ENCODE data around the gene PCBP3.

PCBP3 gene

DNA sequence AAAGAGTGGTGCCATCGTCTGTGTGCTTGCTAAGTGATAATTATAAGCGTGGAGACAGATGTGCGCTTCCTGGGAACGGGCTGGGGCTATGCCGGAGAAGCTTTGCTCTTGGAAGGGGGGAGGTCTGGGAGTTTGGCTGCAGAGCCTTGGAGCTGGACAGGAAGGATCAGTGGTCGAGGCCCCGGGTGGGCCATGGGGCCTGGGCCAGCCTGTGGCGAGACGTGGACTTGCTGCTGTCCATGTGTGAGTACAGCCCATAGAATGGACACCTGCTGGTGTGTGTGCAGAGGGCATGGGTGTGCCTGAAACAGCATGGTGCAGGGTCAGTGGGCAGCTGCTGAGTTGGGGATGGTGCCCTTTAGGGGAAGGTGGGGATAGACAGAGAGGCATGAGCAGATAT, 121.3 kb downstream of the PCBP3 start:
- DNase-seq: no peak

DNA sequence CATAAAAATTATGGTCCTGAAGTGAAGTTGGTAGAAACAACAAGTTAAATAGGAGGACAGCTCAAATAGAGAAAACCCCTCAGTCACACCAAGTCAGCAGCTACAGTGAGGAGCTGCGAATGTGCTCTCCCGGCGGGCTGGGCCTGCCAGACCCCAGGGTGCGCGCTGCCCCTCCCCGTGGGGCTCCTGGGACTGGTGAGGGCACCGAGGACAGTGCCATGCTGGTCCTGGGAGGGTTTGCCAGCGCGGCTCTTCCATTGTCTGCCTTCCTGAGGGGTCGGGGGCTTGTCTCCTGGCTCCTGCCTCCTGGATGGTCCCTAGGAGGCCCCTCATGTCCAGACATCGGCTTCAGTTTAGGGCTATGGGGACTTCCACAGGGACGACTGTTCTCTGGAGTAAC, 121.8 kb downstream of the PCBP3 start:
- DNase-seq: no peak

DNA sequence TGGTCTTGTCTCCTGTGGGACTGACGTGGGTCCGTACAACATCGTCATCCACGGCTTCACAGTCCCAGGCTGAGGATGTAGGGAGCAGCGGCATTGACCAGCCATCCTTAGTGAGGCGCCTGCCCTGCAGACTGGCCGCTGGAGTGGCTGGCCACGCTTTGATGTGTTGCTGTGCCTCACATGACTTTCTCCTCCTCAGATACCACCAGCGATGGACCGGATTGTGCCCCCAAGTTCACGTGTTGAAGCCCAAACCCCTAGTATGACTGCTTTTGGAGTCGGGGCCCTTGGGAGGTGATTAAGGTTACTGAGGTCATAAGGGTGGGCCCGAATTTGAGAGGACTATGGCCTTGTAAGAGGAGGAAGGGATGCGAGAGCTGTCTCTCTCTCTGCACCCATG, 122.5 kb downstream of the PCBP3 start:
- DNase-seq: no peak

DNA sequence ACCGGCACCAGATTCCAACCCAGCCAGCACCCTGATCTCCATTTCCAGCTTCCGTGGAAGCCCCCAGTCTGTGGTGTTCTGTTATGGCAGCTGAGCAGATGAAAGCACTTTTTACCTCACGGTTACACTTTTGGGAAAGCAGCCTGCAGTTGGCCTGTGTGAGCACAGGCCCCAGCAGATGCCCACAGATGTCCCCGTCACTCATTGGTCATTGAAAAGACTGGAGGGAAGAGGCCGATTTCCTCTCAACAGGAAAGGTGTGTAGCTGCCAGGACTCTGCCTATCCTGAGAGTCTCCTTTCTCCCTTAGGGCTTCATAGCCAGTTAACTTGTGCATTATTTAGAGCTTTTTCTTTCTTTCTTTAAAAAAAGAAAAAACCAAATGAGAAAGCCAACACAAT, 123.0 kb downstream of the PCBP3 start:
- DNase-seq: no peak

DNA sequence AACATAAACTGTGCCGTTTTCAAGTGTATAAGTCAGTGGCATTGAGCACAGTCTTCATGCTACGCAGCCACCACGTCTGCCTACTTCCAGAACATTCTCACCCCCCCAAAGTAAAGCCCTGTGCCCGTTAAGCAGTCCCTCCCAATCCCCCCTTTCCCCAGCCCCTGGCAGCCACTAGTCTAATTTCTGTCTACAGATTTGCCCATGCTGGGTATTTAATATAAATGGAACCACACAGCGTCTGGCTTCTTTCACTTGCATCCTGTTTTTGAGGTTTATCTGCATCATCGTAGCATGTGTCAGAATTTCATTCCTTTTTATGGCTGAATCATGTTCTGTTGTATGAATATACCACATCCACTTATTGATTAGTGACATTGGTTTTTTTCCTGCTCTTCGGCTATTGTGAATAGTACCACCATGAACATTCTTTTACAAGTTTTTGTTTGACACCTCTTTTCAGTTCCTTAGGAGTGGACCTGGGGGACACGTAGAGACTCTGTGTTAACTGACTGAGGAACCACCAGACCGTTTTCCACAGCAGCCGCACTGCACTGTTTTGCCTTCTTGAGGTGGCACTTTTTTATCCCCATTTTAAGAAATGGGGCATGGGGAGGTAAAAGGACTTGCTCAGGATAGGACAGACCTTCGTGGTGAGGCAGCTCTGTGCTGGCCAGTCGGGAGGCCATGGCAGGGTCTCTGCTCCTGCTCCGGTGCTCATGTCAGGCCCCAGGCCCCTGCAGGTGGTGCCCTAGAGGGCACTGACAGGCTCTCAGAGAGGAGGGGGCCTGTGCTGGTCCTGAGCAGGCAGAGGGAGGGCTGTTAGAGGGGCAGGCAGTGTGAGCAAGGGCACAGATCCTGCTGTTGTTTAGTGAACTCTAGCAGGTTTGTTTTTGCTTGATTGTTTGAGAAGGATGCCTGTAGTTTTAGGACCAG, 123.8 kb downstream of the PCBP3 start:
- DNase-seq: no peak

DNA sequence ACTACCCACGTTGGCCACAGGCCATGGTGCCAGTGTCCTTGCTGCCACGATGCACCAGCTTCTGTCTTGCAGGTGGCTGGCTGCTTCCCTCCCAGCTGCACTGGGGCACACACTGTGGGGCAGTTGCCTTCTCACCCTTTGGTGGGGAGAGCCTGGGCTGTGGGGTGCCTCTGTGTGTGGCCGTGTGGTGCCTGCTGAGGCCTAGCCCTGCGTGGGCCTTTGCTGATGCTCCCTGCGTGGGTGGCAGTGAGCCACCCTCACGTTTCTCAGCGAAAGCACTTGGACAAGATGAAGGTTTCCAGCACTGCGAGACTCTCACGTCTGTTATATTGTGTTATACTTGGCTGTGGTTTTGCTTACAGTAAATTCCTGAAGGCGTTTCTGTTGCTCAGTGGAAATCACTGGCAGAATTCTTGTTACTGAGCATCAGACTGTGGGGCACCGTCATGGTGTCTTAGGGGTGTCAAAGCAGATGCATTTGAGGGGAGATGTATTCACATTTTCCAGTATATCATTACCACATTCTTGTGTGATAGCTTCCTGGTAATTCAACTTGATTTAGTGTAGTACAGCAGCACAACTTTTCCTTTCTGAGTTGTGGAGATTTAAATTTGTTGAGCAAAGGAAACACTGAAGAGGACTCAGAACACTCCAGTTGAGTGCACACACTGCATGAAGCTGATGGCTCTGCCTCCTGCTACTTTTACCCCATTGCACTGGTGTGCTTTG, 124.7 kb downstream of the PCBP3 start:
- no peak for DNase-seq

DNA sequence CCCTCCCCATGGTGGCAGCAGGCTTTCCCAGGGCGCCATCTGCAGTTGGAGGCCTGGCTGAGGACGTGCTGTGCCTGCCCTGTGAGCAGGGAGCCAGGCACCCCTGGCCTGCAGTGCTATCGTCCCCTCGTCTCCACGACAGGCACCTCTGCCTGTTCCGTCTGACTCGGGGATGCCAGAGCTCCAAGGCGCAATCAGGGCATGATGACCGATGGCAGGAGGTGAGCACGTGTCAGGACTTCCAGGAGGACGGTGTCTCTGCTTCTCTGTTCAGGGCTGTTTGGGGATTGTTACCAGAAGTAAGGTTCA, 125.2 kb downstream of the PCBP3 start:
- DNase-seq: no peak

DNA sequence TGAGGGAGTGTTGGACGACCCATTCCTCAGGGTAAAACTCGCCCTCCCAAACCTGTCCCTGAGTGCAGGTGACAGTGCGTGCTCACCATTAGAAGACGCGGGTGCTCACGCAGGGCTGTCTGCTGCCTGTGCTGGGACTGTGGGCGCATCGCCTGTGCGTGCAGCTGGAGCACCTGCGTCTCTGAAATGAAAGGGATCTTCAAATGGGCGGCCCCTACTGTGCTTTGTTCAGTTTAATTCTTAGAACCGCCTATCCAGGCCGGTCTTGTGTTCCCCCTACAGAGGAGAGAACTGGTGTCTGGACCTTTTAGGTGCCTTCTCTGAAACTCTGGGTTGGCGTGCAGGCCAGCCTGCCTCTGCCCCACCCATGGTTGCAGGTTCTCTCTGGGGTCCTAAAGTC, 125.8 kb downstream of the PCBP3 start:
- no peak for DNase-seq

DNA sequence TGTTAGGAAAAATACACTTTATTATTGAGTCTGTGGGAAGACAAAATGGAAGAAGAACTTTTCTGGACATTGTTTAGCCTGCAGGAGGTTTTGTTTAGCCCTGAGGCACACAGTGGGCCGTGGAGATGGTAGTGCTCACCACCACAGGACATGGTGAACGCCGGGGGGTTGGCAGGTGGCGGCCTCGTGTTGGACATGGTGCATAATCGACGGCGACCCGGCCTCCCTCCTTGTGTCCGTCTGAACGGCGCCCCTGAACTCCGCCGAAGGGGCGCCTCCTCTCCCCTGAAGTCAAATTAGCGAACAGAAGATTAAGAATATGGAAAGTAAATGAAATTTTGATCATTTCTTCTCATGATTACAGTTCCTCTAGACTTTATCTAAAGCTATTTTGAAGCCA, 126.4 kb downstream of the PCBP3 start:
- no peak for DNase-seq

DNA sequence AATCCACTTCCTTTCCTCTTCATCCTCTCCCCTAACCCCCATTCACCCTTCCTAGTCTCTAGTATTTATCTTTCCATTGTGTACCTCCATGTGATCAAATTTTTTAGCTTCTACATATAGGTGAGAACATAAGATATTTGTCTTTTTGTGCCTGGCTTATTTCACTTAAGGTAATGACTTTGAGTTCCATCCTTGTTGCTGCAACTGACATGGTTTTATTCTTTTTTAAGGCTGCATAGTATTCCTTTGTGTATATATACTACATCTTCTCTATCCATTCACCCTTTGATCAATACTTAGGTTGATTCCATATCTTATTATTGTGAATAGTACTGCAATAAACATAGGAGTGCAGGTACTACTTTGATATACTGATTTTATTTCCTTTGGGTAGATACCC, 128.7 kb downstream of the PCBP3 start:
- DNase-seq: no peak

DNA sequence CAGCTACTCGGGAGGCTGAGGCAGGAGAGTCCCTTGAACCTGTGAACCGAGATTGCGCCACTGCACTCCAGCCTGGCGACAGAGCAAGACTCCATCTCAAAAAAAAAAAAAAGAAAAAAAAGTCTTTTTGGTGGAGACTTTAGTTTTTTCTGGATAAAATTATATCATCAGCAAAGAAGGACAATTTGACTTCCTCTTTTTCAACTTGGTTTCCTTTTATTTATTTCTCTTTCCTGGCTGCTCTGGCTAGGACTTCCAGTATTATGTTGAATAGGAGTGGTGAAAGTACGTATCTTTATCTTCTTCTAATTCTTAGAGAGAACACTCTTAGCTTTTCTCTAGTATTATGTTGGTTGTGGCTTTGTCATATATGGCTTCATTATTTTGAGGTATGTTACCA, 130.8 kb downstream of the PCBP3 start:
- DNase-seq: no peak

DNA sequence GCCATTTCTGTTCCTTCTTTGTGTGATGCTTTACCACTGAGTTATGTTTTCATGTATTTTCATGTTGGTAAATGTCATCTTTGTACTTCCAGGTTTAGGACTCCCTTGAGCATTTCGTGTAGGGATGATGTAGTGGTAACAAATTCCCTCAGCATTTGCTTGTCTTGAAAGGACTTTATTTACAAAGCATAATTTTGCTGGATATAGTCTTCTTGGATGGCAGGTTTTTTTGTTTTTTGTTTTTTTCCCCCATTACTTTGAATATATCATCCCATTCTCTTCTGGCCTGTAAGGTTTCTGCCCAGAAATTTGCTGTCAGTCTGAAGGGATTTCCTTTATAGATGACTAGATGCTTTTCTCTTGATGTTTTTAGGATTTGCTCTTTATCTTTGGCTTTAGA, 133.4 kb downstream of the PCBP3 start:
- no peak for DNase-seq

DNA sequence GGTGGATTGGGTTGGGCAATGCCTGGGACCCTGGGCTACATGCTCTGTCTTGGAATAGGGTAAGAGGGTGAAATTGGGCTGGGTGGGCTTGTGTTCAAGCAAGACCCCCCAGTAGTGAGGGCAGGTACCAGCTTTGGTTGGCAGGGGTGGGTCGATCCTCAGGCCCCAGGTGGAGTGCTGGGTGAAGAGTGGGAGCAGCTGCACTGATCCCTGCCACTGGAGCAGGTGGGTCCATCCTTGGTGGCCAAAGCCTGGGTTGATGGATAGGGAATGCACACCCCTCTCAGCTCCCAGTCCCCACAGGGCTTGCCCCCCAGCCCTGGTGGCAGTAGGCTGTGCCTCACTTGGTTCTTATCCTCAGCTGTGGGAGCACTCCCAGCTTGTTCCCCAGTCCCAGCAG, 135.2 kb downstream of the PCBP3 start:
- no peak for DNase-seq

DNA sequence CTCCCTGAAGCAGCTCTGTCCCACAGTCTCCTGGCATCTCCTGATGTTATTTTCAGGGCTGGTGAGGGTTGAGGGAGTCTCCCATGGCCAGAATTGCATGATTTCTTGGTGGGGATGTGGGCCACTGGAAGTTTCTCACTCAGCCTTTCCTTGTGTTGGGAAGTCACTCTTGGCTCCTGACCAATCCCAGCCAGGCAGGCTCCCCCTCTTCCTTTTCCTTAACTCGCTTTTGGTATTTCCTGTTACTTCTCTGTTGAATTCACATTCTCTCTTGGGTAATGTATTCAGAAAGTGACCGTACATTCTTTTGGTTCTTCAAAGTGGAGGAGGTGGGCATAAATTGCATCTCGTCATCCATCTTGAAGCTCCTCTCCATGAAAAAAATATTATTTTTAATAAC, 135.7 kb downstream of the PCBP3 start:
- no peak for DNase-seq

DNA sequence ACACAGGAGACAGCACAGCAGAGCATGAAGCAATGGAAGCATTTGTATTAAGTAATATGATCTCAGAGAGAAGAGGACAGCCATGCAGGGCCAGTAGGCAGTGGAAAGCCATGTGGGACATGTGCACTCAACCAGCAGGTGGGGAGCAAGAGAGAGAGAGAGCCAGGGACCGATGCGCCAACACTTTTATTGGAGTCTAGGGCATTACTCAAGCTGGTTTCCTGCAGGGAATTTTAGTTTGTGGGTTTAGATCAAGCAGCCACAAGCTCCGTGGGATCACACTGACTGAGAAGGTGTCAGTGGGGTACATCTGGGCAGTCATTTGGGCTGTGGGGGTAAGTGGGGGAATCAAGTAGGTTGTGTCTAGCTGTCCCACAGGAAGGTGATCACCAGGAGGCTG, 137.1 kb downstream of the PCBP3 start:
- no peak for DNase-seq

DNA sequence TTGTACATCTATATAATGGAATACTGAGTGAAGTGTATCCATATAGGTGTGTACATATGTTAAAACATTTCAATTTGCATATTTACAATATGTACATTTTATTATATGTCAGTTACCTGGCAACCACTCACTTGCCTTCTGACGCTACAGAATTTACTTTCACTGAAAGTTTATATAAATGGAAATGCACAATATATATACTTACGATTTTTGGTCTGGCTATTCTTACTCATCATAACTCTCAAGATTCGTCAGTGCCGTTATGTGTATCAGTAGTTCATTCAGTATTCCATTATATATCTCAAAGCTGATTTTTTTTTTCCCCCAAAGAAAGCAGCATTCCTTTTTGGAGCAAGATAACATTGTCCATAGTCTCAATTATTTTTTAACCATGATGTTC, 138.2 kb downstream of the PCBP3 start:
- no peak for DNase-seq

DNA sequence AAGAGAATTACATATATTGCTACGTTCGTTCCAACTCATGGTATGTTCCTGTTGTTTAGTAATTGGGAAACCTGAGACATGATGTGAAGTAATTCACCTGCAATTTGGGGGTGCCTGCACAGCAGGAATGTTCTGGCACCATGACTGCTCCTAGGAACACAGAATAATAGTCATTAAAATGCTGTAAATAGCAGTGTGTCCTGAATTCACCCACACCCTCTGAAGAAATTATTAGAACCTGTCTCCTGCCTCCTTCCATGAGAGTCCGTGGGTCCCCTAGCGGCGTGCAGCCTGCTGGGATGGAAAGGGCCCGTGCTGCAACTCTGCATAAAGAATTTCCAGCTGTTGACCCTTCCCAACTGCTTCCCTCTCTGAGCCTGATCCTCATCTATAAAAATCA, 143.1 kb downstream of the PCBP3 start:
- no peak for DNase-seq

DNA sequence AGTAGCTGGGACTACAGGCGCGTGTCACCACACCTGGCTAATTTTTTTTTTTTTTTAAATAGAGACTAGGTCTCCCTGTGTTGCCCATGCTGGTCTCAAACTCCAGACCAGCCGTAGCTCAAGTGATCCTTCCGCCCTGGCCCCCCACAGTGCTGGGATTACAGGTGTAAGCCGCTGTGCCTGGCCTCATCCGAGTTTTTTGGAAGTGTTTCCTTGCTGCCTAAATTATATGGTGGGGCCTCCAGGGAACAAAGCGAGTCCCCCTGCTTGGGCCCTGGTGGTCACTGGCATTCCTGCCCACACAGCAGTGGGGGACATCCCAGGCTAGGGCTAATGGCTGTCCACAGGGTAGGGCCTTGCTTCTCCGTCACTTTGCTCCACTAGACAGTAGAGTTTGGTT, 143.8 kb downstream of the PCBP3 start:
- DNase-seq: no peak

DNA sequence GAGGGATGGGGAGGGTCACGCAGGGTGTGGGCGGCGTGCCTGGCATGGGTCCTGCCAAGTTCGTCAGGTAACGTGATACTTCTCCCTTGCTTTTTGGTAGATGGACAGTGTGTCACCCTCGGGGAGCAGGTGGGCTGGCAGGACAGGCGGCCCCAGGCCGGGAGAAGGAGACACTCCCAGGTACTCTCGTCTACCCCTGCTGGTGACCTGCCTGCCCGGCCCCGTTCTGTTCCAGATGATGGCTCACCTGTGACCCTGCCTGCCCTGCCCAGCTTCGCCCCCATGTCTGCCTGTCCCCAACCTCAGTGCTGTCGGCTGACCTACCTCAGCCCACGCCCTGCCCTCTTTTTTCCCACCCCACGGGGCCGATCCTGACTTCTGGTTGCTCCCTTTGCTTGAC, 144.7 kb downstream of the PCBP3 start:
- DNase-seq: no peak

DNA sequence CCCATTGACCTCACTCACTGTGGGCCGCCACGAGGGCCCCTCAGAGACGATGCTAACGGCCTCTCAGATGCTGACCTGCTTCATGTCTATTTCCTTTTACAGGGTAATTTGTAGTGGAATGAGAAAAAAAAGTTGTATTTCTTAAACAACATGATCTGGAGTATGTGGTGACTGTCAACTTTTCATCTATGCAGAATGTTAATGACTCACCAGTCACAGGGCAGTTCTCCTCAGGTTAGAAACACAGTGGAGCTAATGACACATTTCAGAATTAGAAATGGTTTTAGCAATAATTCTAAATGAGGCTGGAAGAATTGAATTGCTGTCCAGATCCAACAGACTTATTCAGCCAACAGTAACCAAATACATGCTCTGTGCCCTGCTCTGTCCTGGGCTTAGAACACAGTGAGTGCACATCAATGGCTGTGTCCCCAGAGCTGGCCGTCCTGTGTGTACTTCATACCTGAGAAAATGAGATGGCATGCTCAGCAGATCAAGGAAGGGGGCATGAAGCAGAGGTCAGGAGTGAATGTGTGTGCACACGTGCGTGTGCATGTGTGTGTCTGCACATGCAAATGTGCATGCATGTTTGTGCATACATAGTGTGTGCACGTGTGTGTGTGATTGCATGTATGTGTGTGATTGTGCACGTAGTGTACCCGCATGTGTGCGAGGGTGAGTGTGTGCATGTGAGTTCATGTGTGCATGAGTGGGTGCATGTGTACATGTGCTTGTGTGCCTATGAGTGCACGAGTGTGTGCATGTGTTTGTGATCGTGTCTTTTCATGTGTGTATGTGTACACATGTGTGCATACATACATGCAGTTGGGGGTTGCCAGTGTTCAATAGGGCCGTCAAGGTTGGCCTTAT, 145.3 kb downstream of the PCBP3 start:
- DNase-seq: no peak

DNA sequence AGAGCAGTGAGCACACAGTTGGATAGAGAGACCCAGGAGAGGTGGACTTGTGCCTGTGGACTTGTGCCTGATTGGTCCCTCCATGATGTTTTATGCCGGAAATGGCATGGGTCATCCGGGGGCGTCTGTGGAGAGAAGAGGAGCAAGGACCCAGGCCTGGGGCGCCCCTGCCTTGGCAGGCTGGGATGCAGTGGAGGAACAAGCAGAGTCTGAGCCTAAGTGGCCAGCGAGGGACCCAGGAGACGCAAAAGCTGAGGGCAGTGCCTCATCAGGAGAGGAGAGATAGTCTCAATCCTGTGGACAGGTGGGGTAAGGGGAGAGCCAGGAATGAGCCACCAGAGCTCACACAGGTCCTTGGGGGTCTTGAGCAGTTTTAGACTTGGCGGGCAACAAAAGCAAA, 146.9 kb downstream of the PCBP3 start:
- DNase-seq: no peak

DNA sequence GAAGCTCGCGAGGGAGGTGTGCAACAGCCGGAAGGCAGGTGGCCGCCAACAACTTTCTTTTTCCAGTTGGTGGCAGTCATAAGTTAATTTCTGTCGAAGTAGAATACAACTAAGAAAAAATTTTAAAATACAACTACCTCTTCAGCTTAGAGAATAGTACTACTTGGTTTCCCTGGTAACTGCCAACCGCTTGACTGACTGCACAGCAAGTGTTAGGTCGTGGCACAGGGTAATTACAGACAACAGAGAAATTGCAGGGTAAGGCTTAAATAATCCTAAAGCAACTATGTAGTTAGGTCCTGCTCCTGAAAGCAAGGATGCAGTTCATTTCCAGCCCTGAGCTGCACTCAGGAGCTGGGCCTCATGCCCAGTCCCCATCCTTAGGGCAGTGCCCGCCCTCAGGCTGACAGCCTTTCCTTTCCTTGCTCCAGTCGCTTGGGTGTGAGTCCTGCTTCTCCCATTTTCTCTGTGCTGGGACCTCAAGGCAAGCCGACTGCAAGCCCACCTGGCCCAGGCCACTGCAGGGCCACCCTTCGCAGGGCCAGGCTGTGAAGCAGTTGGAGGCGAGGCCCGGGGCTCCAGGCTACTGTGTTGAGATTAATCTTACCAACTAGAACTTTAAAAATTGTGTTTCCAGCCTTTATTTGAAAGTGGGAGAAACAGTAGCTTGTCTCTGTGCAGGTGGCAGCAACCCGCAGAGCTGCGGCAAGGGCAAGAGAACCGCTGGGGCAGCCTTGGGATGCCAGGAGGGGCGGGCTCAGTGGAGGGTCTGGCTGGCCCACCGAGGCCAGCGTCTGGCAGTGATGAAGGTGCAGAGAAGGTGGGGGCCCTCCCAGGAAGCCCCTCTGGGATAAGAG, 148.3 kb downstream of the PCBP3 start:
- no peak for DNase-seq
